Neural crest cell (in vitro differentiated cells): ENCODE data around the gene PIP4K2B. TPM values are rescaled to one million over a fixed set of nuclear protein-coding genes. Genes with fewer than 3 reads are reported as not detected.

ENCODE experiments used
- DNase-seq: peaks from one replicate; pipeline ENCODE4 v3.0.0; 2021; ENCODE audit warnings: low read depth, mixed read lengths, low spot score
- H3K27ac Mint-ChIP-seq: one replicate; pipeline ENCODE4 v1.8.0; 2021; ENCODE audit warnings: mild to moderate bottlenecking, mixed read lengths; ENCODE audit not compliant: unreplicated experiment
- H3K27me3 Mint-ChIP-seq: 2 replicates; pipeline ENCODE4 v1.8.0; 2021; ENCODE audit warnings: low read depth, mild to moderate bottlenecking, mixed read lengths
- H3K36me3 Mint-ChIP-seq: 2 replicates; pipeline ENCODE4 v1.8.0; 2021; ENCODE audit warnings: low read depth, mild to moderate bottlenecking, mixed read lengths
- H3K4me1 Mint-ChIP-seq: 2 replicates; pipeline ENCODE4 v1.8.0; 2021; ENCODE audit warnings: mixed read lengths
- H3K4me3 Mint-ChIP-seq: one replicate; pipeline ENCODE4 v1.8.0; 2021; ENCODE audit warnings: mild to moderate bottlenecking, mixed read lengths
- H3K9me3 Mint-ChIP-seq: 2 replicates; pipeline ENCODE4 v1.8.0; 2021; ENCODE audit warnings: mixed read lengths
- CTCF ChIP-seq: fragments of 200-600 bp; sonication (generic); conservative IDR thresholded peaks from 2 replicates; pipeline ENCODE4 v1.5.0; 2021; ENCODE audit warnings: antibody characterized with exemption, mild to moderate bottlenecking
- long read RNA-seq: library from polyadenylated mRNA; unstranded; transcript quantifications from one replicate; pipeline ENCODE4 v2.0.0, GENCODE V29; 2020
- total RNA-seq: library from RNA; stranded (reverse); gene quantifications from 2 replicates; pipeline ENCODE4 v1.2.1, GENCODE V29; 2021

Gene PIP4K2B
- 95.3 and 105 TPM in 2 replicates for total RNA-seq
- long read RNA-seq, partial matches to known transcripts = 4 of 27 reads
- long read RNA-seq, other reads (novel, unspliced or antisense) = 23 of 27 reads

- Mint-ChIP-seq H3K27me3 (peaks cover 3% of the 10 kb centered on the region), H3K4me1 (peaks cover 39% of the 10 kb centered on the region), H3K9me3 (no peaks in the 10 kb centered on the region), H3K4me3 (peak within 1 kb of the TSS; percentile 99), H3K36me3 (peaks cover 15% of the 10 kb centered on the region), H3K27ac (peak within 1 kb of the TSS; percentile 95)
- DNase-seq = peak; percentile 93
- no peak for TF ChIP-seq CTCF
Measured at GRCh38 chr17:38799501-38800236, at the start of gene PIP4K2B. PIP4K2B (minus strand) TSS chr17:38799556; CDS start chr17:38799424, 132 bp downstream.

GRCh38 chr17:38848557-38848891, 49.2 kb upstream of the PIP4K2B start:
- Mint-ChIP-seq H3K4me1 (peaks cover 34% of the 10 kb centered on the region), H3K36me3 (peaks cover 37% of the 10 kb centered on the region), H3K27ac (no peak overlapping the region), H3K27me3 (no peaks in the 10 kb centered on the region), H3K9me3 (no peaks in the 10 kb centered on the region), H3K4me3 (peak overlapping the region; percentile 71)
- no peak for DNase-seq
- TF ChIP-seq CTCF = no peak

GRCh38 chr17:38844261-38844757, 45.0 kb upstream of the PIP4K2B start:
- no peaks in the 10 kb centered on the region for H3K27me3 Mint-ChIP-seq
- no peak overlapping the region for H3K4me3 Mint-ChIP-seq
- no peak for TF ChIP-seq CTCF
- no peaks in the 10 kb centered on the region for H3K4me1 Mint-ChIP-seq
- H3K27ac Mint-ChIP-seq = no peak overlapping the region
- peaks cover 5% of the 10 kb centered on the region for H3K36me3 Mint-ChIP-seq
- H3K9me3 Mint-ChIP-seq = no peaks in the 10 kb centered on the region
- no peak for DNase-seq

- Mint-ChIP-seq H3K4me1 (peaks cover 23% of the 10 kb centered on the region), H3K27me3 (peaks cover 7% of the 10 kb centered on the region), H3K4me3 (peak overlapping the region; percentile 96), H3K27ac (peak overlapping the region; percentile 100), H3K9me3 (no peaks in the 10 kb centered on the region), H3K36me3 (no peaks in the 10 kb centered on the region)
- no peak for DNase-seq
- no peak for TF ChIP-seq CTCF
Measured at GRCh38 chr17:38825762-38826247, 26.4 kb upstream of the PIP4K2B start.

GRCh38 chr17:38824899-38825761, 25.8 kb upstream of the PIP4K2B start, which contains the start of gene CWC25:
CWC25 (minus strand) TSS chr17:38825321; CDS start chr17:38825183, 138 bp downstream.
- H3K36me3 Mint-ChIP-seq = peaks cover 3% of the 10 kb centered on the region
- H3K27me3 Mint-ChIP-seq = peaks cover 4% of the 10 kb centered on the region
- no peaks in the 10 kb centered on the region for H3K9me3 Mint-ChIP-seq
- DNase-seq = peak; percentile 98
- H3K27ac Mint-ChIP-seq = peak within 1 kb of the TSS; percentile 100
- TF ChIP-seq CTCF = no peak
- peak within 1 kb of the TSS; percentile 96 for H3K4me3 Mint-ChIP-seq
- peaks cover 23% of the 10 kb centered on the region for H3K4me1 Mint-ChIP-seq
